GM18526 (cell line): Measurements from ENCODE around the gene RALGAPA2.

Experiments used
- POLR2A ChIP-seq: IDR thresholded peaks from 3 replicates; pipeline ENCODE4 v1.6.1; 2011; ENCODE audit not compliant: insufficient read length; ENCODE audit errors: extremely low read depth

Gene RALGAPA2

DNA sequence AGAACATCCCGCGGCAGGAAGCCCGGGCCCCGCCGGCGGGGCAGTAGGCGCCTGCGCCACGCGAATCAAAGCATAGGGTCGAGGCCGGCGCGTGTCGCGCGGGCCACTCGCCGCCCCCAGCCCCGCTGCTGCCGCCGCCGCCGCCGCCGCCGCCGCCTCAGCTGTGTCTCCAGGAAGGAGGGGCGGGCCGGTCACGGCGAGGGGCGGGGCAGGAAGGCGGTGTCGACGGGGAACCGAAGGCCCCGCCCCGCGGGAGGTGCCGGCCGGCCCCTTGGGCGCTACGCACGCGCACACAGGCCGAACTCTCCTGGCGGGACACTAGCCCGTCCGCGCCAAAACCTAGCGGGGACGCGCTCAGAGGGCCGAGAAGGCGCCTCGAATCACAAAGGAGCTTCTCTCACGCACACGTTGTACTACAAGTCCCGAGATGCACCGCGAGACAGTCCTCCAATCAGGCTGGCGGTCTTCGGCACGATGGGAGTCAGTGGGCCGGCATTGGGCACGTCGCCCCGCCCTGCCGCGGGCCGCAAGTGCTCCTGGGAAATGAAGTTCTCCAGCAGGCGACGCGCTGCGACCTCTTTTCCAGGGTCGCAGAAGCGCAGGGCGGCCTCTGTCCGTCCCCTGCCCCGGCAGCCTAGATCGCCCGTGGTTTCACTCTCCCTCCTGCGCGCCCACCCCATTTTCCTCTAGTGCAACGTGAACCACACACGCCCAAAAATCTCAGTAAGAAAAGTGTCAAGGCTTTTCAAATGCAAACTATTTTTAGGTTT lies at the start of gene RALGAPA2:
Gene RALGAPA2, minus strand, starts transcription at position 171 of the 770 bp plus-strand sequence. Its CDS starts 164 bp downstream, at position 7.
- TF ChIP-seq POLR2A = peak; percentile 46

DNA sequence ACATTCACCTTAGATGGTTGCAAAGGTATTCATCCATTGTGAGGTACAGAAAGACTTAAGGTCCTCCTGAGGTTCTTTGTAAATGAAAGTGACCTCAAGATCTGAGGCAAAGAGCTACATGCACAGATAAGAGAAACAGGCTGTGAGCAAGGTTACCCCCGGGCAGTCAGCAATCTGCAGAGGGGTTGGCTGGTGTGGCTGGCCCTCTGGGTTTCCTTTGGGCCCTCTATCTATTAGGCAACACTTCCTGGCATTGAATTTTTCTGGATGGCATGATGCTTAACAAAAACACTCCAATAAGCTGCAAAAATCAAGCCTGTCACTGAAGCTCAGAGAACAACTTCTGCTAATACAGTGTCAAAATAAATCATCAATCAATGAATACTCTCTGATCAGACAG lies 48.9 kb upstream of the RALGAPA2 start:
- TF ChIP-seq POLR2A = no peak

DNA sequence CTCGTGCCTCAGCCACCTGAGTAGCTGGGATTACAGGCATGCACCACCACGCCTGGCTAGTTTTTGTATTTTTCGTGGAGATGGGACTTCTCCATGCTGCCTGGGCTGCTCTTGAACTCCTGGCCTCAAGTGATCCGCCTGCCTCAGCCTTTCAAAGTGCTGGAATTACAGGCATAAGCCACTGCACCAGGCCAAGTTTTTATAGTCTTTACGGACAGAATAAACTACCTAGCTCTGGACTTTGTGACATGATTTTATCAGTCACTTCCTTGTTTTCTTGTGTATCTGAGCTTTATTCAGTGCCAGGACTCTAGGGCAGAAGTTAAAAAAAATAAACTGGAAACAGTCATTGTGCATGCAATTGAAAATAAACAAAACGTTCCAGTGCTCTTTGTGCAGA lies 46.7 kb upstream of the RALGAPA2 start:
- no peak for TF ChIP-seq POLR2A

DNA sequence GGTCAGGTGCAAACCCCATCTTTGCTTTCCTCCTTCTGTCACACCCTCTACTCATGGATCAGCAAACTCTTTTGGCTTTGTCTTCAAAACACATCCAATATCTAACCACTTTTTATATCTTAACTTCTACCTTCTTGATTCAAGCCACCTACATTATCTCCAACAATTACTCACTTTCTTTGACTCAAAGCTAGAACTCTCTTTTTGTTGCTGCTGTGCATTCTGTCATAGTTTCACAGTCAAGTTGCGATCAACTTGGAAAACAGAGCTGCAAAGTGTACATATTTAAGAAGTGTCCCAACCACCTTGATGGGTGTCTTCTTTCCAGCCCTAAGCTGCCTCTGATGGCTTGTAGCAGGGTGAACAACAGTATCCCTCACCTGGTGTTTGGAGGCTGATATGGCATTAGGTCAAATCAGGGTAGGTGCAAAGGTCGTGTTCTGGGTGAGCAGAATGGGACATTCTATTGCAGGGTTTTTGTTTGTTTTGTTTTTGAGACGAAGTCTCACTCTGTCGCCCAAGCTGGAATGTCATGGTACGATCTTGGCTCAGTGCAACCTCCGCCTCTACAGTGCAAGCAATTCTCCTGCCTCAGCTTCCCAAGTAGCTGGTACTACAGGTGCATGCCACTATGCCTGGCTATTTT lies 43.4 kb upstream of the RALGAPA2 start:
- TF ChIP-seq POLR2A = no peak

DNA sequence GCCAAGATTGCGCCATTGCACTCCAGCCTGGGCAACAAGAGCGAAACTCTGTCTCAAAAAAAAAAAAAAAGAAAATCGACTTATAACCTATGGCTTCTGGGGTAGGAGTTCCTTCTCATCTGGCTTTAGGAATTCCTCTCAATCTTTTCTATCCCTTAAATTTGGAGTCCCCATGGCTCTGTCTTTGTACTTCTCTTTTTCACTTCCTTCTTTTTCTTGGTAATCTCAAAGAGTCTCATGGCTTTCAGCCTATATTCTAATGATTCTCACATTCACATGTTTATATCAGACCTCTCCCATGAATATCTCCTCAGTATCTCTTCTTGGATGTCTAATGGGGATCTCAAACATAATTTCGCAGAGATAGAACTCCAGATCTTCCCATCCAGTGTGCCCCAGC lies 42.8 kb upstream of the RALGAPA2 start:
- no peak for TF ChIP-seq POLR2A

DNA sequence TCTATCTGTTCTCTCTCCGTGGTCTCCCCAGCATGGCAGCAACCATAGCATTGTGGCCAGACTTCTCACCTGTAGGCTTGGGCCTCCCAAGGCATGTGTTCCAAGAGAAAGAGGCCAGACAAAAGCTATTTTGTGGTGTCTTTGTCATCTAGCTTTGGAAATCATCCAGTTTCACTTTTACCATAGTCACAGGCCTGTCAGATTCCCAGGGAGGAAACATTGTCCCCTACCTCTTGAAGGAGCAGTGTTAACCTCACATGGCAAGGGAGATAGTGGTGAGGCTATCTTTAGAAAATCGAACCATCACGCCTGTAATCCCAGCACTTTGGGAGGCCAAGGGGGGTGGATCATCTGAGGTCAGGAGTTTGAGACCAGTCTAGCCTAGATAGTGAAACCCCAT lies 42.3 kb upstream of the RALGAPA2 start:
- no peak for TF ChIP-seq POLR2A

DNA sequence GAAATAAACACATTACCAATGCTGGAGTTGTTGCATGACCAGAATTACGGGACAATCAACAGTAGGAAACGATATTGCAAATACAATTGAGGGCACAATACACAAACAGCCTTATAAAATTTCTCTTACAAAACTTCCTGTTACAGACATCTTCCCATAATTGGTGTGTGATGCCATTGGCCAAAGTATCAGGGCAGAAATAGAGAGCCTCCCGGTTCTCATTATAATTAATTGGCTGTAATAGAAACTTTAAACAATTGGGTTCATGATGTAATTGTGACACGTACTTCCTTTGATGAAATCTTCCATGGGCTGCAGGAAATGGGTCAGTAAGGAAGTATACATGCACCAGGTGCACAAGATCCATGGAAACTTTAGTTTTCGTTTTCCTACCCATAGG lies 40.3 kb upstream of the RALGAPA2 start:
- TF ChIP-seq POLR2A = no peak

DNA sequence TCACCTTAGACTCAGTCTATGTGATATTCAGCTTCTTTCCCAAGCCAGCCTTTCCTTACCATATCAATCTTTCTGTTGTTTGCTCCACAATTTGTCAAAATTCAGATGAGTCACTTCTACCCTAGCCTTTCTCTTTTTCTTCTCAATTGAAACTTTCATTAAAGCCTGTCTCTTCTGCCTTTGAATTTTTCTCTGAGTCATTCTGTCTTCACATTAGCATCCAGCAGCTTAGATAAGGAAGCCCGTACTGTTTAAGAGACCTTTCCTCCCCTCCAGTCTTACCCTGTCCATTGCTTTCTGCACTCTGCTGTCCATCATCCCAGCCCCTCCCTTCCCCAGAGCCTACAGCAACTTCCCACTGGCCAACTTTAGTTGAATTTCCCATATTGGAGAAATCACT lies 34.9 kb upstream of the RALGAPA2 start:
- no peak for TF ChIP-seq POLR2A

DNA sequence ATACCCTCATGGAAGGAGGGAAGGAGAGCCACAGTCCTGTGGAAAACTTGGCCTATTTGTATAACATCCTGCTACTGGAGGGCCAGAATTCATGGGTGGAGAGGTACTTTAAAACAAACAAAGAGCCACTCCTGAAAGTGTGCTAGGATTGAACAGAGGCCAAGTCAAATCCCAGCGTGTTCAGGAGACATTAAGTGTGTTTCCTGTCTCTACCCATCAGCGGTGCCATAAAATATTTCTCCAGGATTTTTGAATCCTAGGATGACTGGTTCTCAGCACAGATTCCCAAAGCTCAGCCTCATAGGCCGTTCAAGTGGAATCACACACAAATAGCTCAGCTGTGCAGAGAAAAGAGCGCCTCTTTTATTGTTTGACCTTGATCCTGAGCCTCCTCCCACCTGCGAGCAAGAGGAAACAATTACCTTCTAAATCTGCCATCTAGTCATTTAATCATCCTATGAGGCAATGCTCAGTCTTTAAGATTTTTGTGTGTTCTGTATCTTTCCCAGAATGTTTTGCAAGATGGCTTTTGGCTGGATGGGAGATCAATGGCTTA lies 31.8 kb upstream of the RALGAPA2 start:
- TF ChIP-seq POLR2A = no peak

DNA sequence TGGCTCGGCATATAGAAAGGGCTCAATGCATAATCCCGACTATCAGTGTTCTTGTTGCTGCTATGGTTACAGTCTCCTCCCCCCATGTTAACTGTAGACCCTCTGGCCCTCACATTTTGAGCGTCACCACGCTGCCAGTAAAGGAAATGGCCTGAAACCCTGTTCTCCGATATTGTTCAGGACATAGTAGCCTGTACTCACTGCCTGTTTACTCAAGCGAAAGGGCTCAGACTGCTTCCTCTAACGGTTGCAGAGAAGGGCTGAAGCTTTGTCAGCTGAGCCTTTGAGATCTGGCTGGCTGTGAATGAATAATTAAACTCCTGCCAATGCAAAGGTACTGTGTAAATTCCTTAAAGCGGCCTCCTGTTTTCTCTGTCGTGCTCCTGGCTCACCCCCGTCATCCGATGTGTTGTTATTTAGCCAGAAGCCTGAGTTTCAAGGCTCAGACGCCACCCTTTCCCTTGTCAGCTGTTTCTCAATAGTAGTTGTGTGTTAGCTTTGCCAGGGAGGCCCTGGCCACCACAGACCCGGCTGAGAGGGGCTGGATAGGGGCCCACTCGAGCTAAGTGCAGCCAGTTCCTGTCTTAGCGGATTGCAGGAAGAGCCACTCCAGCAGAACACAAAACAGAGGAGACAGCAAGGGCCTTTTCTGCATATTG lies 31.2 kb upstream of the RALGAPA2 start:
- no peak for TF ChIP-seq POLR2A

DNA sequence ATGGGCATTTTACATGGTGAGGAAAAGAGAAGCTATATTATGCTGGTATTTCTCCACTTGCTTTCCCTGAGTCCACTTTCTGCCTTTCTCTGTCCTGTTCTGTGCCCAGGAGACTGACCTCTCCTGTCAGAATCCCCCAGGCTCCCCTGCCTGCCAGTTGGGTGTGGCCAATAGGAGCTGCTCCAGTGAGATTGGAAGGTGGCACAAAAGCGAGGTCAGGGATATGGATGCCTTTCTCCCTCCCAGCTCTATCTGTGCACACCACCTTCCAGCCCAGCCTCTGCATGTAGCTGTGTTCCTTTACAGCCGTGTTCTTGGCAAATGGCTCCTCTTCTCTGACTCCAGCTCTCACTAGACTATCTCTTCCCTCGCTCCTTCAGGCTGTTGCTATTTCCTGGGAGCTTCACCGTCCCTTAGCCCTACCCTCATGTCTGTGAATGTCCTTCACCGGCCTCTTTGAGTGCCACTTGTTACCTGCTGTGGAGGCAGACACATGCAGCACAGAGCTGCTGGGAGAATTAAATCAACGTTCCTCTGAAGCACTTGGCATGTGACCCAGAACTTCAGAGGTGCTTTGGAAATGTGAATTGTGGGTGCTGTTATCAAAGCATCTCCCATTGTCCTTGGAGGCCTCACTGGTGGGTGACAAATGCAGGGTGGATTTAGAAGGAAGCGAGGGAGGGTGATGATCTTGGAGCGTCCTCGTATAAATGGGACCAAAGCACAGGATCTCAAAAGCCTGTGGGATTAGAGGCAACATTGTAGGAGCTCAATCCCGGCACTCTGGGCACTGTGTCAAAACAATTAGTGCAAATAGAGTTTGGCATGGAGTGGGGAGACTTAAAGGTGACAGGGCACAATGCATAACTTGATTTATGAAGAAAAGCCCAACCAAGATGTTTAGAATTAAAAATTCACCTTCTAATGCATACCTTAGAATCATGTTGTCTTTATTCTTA lies 28.9 kb upstream of the RALGAPA2 start:
- no peak for TF ChIP-seq POLR2A

DNA sequence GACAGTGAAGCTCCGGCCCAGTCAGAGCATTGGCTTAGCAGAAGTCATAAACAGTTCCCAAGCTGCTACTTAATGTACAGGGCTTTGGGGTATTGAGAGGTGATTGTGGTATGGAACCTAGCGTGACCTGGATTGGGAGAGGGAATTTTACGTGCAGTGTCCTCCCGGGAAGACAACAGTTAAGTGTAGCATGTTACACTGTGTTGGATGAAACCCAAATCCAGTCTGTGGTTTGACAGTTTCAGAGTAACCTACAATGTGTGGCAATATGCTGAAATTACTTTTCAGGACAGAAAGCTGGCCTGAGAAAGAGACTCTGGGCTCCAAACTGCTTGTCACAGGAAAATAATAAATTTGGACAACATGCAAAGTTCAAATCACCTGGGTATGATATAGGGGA lies 28.1 kb upstream of the RALGAPA2 start:
- no peak for TF ChIP-seq POLR2A

DNA sequence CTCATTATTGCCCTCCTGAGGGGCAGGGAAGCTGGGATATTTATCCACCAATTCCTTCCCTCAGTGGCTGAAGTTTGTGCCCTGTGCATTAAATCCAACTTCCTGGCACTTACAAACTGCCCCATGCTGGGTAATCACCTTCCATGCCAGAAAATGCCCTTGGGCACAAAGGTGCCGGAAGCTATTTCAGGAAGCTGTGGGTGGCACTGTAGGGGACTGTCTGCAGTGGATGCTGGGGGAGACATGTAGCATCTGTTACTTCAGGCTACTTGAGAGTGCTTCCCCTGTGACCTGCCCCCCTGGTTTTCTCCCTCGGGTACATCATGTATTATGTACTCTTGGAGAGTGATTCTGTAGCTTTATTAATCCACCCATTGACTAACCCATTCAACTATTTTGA lies 24.7 kb upstream of the RALGAPA2 start:
- no peak for TF ChIP-seq POLR2A

DNA sequence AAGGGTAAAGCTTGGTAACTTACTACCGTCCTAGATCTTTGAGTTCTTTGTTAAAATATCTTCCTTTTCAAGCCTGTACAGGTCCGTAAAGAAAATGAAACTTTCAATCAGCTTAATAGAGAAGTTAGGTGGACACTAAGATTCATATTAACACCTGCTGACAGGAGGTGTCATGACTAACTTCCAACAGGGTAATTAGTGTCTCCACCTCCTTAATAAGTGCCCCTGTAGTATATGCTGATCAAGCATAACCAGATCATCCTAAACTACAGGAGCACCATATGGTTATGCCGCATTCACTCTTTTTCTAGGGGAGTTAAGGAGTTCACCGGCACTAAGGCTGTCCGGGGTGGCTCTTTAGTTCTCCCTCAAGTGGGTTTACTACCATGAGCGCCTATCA lies 23.9 kb upstream of the RALGAPA2 start:
- TF ChIP-seq POLR2A = no peak

DNA sequence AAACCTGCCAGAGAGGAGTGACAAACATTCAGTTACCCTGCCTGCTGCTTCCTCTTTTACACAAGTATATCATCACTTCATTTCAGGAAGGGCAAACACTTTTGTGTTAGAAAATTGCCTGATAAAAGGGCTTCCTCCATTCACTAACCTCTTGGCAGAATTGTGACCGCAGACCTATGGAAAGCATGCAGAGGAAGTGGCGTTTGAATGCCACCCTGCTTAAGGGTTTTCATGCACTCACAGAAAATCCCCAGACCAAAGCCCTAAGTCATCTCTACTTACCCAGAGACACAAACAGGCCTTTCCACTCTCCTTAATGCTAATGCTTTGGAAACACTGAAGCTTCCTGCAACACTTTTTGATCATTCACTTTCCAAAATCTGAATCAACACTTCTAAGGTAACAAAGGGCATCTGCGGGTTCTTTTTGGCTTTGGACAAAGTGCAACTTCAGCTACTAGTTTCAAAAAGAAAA lies 22.1 kb upstream of the RALGAPA2 start:
- TF ChIP-seq POLR2A = no peak
